ENCODE measurements around the gene RCVRN. TPM values are rescaled to one million over a fixed set of nuclear protein-coding genes. Genes with fewer than 3 reads are reported as not detected.

RCVRN gene
- total RNA-seq, 1 donor from 2014 or later: not detected

DNA sequence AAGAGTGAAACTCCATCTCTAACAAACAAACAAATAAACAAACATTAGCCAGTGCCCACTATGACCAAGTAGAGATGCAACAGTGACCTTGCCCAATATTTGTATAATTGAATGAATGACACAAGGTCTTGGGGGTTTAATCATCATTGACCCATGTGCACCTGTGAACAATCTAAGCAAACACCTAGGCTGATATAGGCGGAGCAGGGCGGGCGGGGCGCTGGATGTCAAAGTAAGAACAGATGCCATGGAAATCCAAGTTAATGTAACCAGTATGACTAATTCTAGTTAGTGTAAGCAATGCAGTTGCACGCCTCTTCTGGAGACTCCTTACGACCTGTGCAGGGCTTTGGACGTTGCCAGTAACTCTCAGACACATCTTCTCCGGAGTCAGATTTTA, 17.6 kb downstream of the RCVRN start:
- Histone ChIP-seq H3K9me3 (peaks cover 0 to 1% of the 10 kb centered on the region in 2 donors), H3K36me3 (no peaks in the 10 kb centered on the region), H3K4me3 (no peak overlapping the region), H3K27ac (no peak overlapping the region), H3K27me3 (no peaks in the 10 kb centered on the region), H3K4me1 (no peaks in the 10 kb centered on the region)
- intact Hi-C loops (cut with DNase I): no loop called here
- DNase-seq (ENCODE audit: low spot score in 2 of 2): no peak
- TF ChIP-seq, protein P1, sequence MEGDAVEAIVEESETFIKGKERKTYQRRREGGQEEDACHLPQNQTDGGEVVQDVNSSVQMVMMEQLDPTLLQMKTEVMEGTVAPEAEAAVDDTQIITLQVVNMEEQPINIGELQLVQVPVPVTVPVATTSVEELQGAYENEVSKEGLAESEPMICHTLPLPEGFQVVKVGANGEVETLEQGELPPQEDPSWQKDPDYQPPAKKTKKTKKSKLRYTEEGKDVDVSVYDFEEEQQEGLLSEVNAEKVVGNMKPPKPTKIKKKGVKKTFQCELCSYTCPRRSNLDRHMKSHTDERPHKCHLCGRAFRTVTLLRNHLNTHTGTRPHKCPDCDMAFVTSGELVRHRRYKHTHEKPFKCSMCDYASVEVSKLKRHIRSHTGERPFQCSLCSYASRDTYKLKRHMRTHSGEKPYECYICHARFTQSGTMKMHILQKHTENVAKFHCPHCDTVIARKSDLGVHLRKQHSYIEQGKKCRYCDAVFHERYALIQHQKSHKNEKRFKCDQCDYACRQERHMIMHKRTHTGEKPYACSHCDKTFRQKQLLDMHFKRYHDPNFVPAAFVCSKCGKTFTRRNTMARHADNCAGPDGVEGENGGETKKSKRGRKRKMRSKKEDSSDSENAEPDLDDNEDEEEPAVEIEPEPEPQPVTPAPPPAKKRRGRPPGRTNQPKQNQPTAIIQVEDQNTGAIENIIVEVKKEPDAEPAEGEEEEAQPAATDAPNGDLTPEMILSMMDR (IDR thresholded peaks at IDR 0.05): no peak

DNA sequence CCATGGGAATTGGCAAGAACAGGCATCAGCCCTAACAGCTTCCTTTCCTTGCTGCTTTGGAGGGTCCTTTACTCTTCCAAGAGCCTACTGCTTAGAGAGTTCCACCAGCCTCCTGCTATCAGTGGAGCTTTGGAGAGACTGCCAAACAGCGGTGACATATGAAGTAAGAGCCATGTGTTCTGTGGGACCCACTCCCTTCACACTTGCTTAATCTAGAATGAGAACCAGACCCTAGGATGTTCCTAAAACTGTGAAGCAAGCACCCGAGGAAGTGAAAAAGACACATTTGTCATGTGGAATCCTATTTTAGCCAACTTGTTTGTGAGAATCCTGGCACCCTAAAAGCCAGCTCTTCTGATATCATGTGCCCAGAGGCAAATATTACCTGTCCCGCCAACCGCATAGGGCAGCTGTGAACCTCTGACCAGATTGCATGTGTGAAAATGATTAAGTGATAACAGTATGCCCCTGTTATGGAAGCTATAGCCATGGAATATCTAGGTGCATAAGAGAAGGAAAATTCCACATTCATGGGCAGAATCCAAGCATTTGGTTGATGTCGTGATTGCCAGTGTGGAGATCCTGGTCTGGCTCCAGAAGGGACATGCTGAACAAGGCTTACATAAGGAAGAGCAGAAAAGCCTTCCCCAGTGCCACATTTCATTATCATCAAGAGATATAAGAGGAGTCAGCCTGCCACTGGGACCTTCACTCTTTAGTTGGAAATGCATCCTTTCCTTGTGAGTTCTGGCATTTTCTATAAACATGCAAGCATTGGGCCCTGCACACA, 18.7 kb downstream of the RCVRN start:
- Histone ChIP-seq H3K27me3 (no peaks in the 10 kb centered on the region), H3K36me3 (no peaks in the 10 kb centered on the region), H3K4me1 (no peaks in the 10 kb centered on the region), H3K9me3 (peaks cover 0 to 7% of the 10 kb centered on the region in 2 donors), H3K4me3 (no peak overlapping the region), H3K27ac (no peak overlapping the region)
- intact Hi-C loops (cut with DNase I): no loop called here
- no peak for DNase-seq (ENCODE audit: low spot score in 2 of 2)
- TF ChIP-seq, protein P1 (IDR thresholded peaks at IDR 0.05): no peak

GRCh38 chr17:9883451-9883850, 21.6 kb downstream of the RCVRN start:
- H3K4me1 ChIP-seq: no peaks in the 10 kb centered on the region
- H3K27ac ChIP-seq: no peak overlapping the region
- no peak overlapping the region for H3K4me3 ChIP-seq
- no peak for DNase-seq (ENCODE audit: low spot score in 2 of 2)
- peaks cover 0 to 7% of the 10 kb centered on the region in 2 donors for H3K9me3 ChIP-seq
- intact Hi-C loops (cut with DNase I): no loop called here
- no peaks in the 10 kb centered on the region for H3K36me3 ChIP-seq
- H3K27me3 ChIP-seq: no peaks in the 10 kb centered on the region
- TF ChIP-seq, protein P1 (IDR thresholded peaks at IDR 0.05): no peak

DNA sequence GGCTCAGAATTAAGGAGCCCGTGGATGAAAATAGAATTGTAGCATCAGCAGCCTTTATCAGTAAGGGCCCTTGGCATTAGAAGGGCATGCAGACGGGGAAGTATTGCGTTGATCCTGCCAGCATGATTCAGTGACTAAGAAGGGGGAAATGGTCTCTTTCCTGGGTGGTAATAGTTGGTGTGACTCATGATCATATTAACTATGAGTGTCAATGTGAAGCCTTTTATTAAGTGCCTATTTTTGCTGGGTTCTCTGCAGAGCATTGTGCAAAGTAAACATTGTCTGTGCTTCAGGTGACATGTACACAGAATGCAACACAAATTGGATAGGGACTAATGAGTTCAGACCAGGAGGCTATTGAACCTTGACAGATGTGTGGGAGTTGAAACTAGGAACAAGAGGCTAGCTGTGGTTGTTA, 24.5 kb downstream of the RCVRN start:
- intact Hi-C loops (cut with DNase I): no loop called here
- no peaks in the 10 kb centered on the region for H3K36me3 ChIP-seq
- no peak for DNase-seq (ENCODE audit: low spot score in 2 of 2)
- H3K4me3 ChIP-seq: no peak overlapping the region
- no peaks in the 10 kb centered on the region for H3K4me1 ChIP-seq
- H3K27ac ChIP-seq: no peak overlapping the region
- TF ChIP-seq, protein P1 (IDR thresholded peaks at IDR 0.05): no peak
- H3K27me3 ChIP-seq: no peaks in the 10 kb centered on the region
- peaks cover 0 to 7% of the 10 kb centered on the region in 2 donors for H3K9me3 ChIP-seq

GRCh38 chr17:9878786-9879525, 26.1 kb downstream of the RCVRN start:
- Histone ChIP-seq H3K4me3 (no peak overlapping the region), H3K36me3 (no peaks in the 10 kb centered on the region), H3K27me3 (no peaks in the 10 kb centered on the region), H3K9me3 (peaks cover 0 to 7% of the 10 kb centered on the region in 2 donors), H3K27ac (no peak overlapping the region), H3K4me1 (no peaks in the 10 kb centered on the region)
- TF ChIP-seq, protein P1 (IDR thresholded peaks at IDR 0.05): no peak
- DNase-seq (ENCODE audit: low spot score in 2 of 2): no peak
- intact Hi-C loops (cut with DNase I): no loop called here
